ENCODE results near the gene CLDN22. TPM values are rescaled to one million over a fixed set of nuclear protein-coding genes. Genes with fewer than 3 reads are reported as not detected.

CLDN22 gene
- total and polyA plus RNA-seq, 2 experiments from 2014 or later = not detected

DNA sequence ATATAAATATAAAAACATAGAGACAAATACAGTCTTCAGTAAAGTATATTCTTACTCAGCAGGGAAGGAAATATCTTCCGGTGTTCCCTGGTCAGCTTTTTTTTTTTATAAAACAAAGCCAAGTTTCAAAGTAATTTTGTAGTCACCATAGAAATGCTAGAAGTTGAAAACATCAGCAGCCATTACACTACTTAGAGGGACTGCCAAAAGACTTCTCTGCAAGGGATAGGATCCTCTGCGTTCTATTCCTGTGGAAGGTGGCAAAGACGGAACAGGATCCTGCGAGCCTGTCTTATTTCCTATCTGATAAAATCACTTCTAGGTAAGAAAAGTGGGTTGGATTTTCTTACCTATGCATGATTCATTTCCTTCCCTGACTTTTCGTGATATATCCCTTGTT, 19.4 kb downstream of the CLDN22 start:
- no peak overlapping the region for H3K4me2 ChIP-seq
- H3K9me3 ChIP-seq (ENCODE audit: low read depth) = no peaks in the 10 kb centered on the region
- H3K79me2 ChIP-seq = no peaks in the 10 kb centered on the region
- H3K4me1 ChIP-seq (ENCODE audit: insufficient read depth) = no peaks in the 10 kb centered on the region
- no peak overlapping the region for H2AFZ ChIP-seq
- no peaks in the 10 kb centered on the region for H4K20me1 ChIP-seq (ENCODE audit: insufficient read depth, poor library complexity, severe bottlenecking)
- TF ChIP-seq, protein P1, sequence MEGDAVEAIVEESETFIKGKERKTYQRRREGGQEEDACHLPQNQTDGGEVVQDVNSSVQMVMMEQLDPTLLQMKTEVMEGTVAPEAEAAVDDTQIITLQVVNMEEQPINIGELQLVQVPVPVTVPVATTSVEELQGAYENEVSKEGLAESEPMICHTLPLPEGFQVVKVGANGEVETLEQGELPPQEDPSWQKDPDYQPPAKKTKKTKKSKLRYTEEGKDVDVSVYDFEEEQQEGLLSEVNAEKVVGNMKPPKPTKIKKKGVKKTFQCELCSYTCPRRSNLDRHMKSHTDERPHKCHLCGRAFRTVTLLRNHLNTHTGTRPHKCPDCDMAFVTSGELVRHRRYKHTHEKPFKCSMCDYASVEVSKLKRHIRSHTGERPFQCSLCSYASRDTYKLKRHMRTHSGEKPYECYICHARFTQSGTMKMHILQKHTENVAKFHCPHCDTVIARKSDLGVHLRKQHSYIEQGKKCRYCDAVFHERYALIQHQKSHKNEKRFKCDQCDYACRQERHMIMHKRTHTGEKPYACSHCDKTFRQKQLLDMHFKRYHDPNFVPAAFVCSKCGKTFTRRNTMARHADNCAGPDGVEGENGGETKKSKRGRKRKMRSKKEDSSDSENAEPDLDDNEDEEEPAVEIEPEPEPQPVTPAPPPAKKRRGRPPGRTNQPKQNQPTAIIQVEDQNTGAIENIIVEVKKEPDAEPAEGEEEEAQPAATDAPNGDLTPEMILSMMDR (IDR thresholded peaks at IDR 0.05; ENCODE audit: poor library complexity) = no peak
- TF ChIP-seq EZH2 (IDR thresholded peaks at IDR 0.05; ENCODE audit: borderline replicate concordance) (no peak), EZH2phosphoT487 (IDR thresholded peaks at IDR 0.05; ENCODE audit: low read depth, severe bottlenecking, unreplicated experiment) (no peak)
- H3K36me3 ChIP-seq (replicated peaks; ENCODE audit: insufficient read depth, low read depth) = no peaks in the 10 kb centered on the region
- no peak overlapping the region for H3K27ac ChIP-seq
- 82% methylated on average over 5 of the region's 5 CpGs for WGBS (ENCODE audit: low lambda C conversion rate, missing lambda C conversion rate)
- H3K4me3 ChIP-seq = no peak overlapping the region
- no peaks in the 10 kb centered on the region for H3K27me3 ChIP-seq
- no peak for DNase-seq (ENCODE audit: low spot score)
- no peaks in the 10 kb centered on the region for H3K9me2 ChIP-seq (replicated peaks; ENCODE audit: insufficient read depth)

DNA sequence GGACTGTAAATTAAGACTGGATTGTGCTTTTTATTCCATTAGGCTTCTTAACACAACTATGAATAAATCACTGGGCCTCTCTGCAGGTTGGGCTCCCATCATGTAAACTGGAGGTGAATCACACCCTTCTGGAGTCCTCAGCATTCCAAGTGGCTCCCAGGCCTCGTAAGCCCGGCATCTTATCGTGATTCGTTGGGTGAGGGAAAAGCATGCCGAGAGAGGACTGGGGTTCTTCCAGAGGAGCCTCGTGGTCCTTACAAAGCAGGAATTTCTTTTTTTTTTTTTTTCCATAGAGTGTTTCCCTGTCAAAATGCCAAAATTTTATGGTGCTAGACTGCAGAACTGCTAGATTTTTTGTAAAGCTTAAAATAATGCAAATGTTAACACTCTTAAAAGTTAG, 20.0 kb downstream of the CLDN22 start:
- no peaks in the 10 kb centered on the region for H3K27me3 ChIP-seq
- no peaks in the 10 kb centered on the region for H3K9me2 ChIP-seq (replicated peaks; ENCODE audit: insufficient read depth)
- H3K4me3 ChIP-seq = no peak overlapping the region
- 65% methylated on average over 6 of the region's 6 CpGs for WGBS (ENCODE audit: low lambda C conversion rate, missing lambda C conversion rate)
- H3K4me2 ChIP-seq = no peak overlapping the region
- TF ChIP-seq EZH2phosphoT487 (IDR thresholded peaks at IDR 0.05; ENCODE audit: low read depth, severe bottlenecking, unreplicated experiment) (no peak), EZH2 (IDR thresholded peaks at IDR 0.05; ENCODE audit: borderline replicate concordance) (no peak)
- TF ChIP-seq, protein P1 (IDR thresholded peaks at IDR 0.05; ENCODE audit: poor library complexity) = no peak
- no peaks in the 10 kb centered on the region for H3K9me3 ChIP-seq (ENCODE audit: low read depth)
- no peaks in the 10 kb centered on the region for H3K4me1 ChIP-seq (ENCODE audit: insufficient read depth)
- peak; percentile 18 for DNase-seq (ENCODE audit: low spot score)
- no peaks in the 10 kb centered on the region for H4K20me1 ChIP-seq (ENCODE audit: insufficient read depth, poor library complexity, severe bottlenecking)
- no peaks in the 10 kb centered on the region for H3K79me2 ChIP-seq
- no peak overlapping the region for H2AFZ ChIP-seq
- no peak overlapping the region for H3K27ac ChIP-seq
- H3K36me3 ChIP-seq (replicated peaks; ENCODE audit: insufficient read depth, low read depth) = no peaks in the 10 kb centered on the region

DNA sequence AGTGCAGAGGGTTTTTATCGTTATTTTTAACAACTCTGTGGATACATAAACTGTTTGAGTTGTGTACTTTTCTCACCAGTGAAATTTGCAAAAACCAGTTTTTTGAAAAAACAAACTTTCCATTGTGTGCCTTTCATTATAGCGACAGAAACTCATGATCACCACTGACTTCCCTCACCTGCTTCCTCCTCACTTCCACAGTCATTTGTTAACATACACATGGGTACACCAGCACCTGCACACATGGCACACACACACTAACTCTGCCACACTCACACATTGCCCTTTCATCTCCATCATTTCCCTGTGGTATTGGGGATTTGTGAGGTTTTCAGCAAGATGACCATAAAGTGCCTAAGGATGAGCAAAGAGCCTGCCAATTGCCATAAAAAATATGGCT, 20.6 kb downstream of the CLDN22 start:
- Histone ChIP-seq H3K4me3 (no peak overlapping the region), H3K4me1 (ENCODE audit: insufficient read depth) (no peaks in the 10 kb centered on the region), H3K4me2 (no peak overlapping the region), H3K9me3 (ENCODE audit: low read depth) (no peaks in the 10 kb centered on the region), H3K9me2 (replicated peaks; ENCODE audit: insufficient read depth) (no peaks in the 10 kb centered on the region), H3K27ac (no peak overlapping the region), H3K36me3 (replicated peaks; ENCODE audit: insufficient read depth, low read depth) (no peaks in the 10 kb centered on the region), H4K20me1 (ENCODE audit: insufficient read depth, poor library complexity, severe bottlenecking) (no peaks in the 10 kb centered on the region), H2AFZ (no peak overlapping the region), H3K27me3 (no peaks in the 10 kb centered on the region), H3K79me2 (no peaks in the 10 kb centered on the region)
- no peak for DNase-seq (ENCODE audit: low spot score)
- TF ChIP-seq, protein P1 (IDR thresholded peaks at IDR 0.05; ENCODE audit: poor library complexity) = no peak
- TF ChIP-seq EZH2phosphoT487 (IDR thresholded peaks at IDR 0.05; ENCODE audit: low read depth, severe bottlenecking, unreplicated experiment) = no peak
- no peak for TF ChIP-seq EZH2 (IDR thresholded peaks at IDR 0.05; ENCODE audit: borderline replicate concordance)
- WGBS (ENCODE audit: low lambda C conversion rate, missing lambda C conversion rate) = 100% methylated on average over 2 of the region's 2 CpGs

DNA sequence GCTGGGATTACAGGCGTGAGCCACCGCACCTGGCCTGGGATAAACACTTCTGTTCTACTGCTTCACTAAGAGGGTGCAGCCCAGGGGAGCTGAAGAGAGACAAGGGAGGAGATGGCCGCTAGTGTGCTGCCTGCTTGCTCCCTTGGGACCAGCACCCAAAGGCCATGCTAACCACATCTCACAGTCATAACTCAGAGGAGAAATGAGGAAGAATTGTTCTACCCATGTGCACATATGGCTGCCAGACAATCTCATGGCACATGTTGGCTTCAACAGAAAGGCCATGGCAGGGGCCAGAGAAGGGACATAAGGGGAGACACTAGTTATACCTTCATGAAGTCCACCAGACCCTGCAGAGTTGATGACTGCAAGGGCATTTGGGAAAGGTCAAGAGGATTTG, 22.4 kb downstream of the CLDN22 start:
- no peak for DNase-seq (ENCODE audit: low spot score)
- Histone ChIP-seq H2AFZ (no peak overlapping the region), H3K9me3 (ENCODE audit: low read depth) (no peaks in the 10 kb centered on the region), H3K4me1 (ENCODE audit: insufficient read depth) (no peaks in the 10 kb centered on the region), H3K36me3 (replicated peaks; ENCODE audit: insufficient read depth, low read depth) (no peaks in the 10 kb centered on the region), H3K4me3 (no peak overlapping the region), H3K79me2 (no peaks in the 10 kb centered on the region), H3K9me2 (replicated peaks; ENCODE audit: insufficient read depth) (no peaks in the 10 kb centered on the region), H3K27me3 (no peaks in the 10 kb centered on the region), H4K20me1 (ENCODE audit: insufficient read depth, poor library complexity, severe bottlenecking) (no peaks in the 10 kb centered on the region), H3K4me2 (no peak overlapping the region), H3K27ac (no peak overlapping the region)
- no peak for TF ChIP-seq EZH2phosphoT487 (IDR thresholded peaks at IDR 0.05; ENCODE audit: low read depth, severe bottlenecking, unreplicated experiment)
- no peak for TF ChIP-seq EZH2 (IDR thresholded peaks at IDR 0.05; ENCODE audit: borderline replicate concordance)
- 100% methylated on average over 3 of the region's 3 CpGs for WGBS (ENCODE audit: low lambda C conversion rate, missing lambda C conversion rate)

Data from hepatocyte (in vitro differentiated cells).